Neutrophil (primary cell): Measurements from ENCODE around the gene MINDY1.

ENCODE experiments used
- H3K27ac ChIP-seq: fragments of 200-600 bp; sonication (generic); 2 replicates; pipeline ENCODE4 v1.5.1; 2016; ENCODE audit warnings: mild to moderate bottlenecking, moderate library complexity
- H3K27me3 ChIP-seq: fragments of 200-600 bp; sonication (generic); 2 replicates; pipeline ENCODE4 v1.6.0; 2016; ENCODE audit warnings: mild to moderate bottlenecking
- H3K36me3 ChIP-seq: fragments of 200-600 bp; sonication (generic); 2 replicates; pipeline ENCODE4 v1.5.1; 2017
- H3K4me1 ChIP-seq, 2 experiments: fragments of 200-600 bp in 1 of 2; sonication (generic) in 1 of 2; 1 replicate in 1 of 2; 2 replicates in 1 of 2; pipeline versions ENCODE4 v1.5.1 to v1.6.1; 2013 to 2016; ENCODE audit warnings: low read depth in 1 of 2, low read length in 1 of 2, mild to moderate bottlenecking in 1 of 2, moderate library complexity in 1 of 2; ENCODE audit not compliant: control insufficient read depth in 1 of 2, insufficient read depth in 1 of 2
- H3K4me3 ChIP-seq, 2 experiments: fragments of 200-600 bp in 1 of 2; sonication (generic) in 1 of 2; 1 replicate in 1 of 2; 2 replicates in 1 of 2; pipeline ENCODE4 v1.5.1; 2013 to 2016; ENCODE audit warnings: low read depth in 1 of 2, low read length in 1 of 2, mild to moderate bottlenecking in 1 of 2, moderate library complexity in 1 of 2
- H3K9me3 ChIP-seq: fragments of 200-600 bp; sonication (generic); 2 replicates; pipeline ENCODE4 v1.5.1; 2016
- TF ChIP-seq, protein P1 (sequence below): fragments of 200-600 bp; sonication (generic); IDR thresholded peaks from 2 replicates; pipeline ENCODE4 v1.5.1; 2016; ENCODE audit warnings: antibody characterized with exemption

Gene MINDY1

DNA sequence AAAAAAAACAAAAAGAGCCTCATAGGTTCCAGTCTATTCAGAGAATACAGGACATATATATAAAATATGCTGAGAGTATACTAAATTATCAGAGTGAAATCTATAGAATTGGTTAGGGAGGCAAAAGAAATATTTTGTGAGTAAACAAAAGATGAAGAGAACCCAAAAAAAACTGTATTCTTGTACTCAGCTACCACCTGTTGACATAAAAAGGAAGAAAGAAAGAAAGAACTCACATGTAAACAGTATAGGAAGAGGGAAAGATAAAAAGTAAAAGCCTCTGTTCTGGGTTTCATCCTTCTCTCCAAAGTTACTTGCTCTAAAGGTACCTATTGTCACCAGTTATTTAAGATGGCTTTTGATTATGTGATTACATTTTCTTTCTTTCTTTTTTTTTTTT, 19.8 kb upstream of the MINDY1 start:
- Histone ChIP-seq H3K9me3 (no peaks in the 10 kb centered on the region), H3K4me3 (no peak overlapping the region), H3K36me3 (peaks cover 49% of the 10 kb centered on the region), H3K4me1 (peaks cover 8 to 9% of the 10 kb centered on the region in 2 experiments), H3K27ac (peak overlapping the region; percentile 29), H3K27me3 (no peaks in the 10 kb centered on the region)
- TF ChIP-seq, protein P1, sequence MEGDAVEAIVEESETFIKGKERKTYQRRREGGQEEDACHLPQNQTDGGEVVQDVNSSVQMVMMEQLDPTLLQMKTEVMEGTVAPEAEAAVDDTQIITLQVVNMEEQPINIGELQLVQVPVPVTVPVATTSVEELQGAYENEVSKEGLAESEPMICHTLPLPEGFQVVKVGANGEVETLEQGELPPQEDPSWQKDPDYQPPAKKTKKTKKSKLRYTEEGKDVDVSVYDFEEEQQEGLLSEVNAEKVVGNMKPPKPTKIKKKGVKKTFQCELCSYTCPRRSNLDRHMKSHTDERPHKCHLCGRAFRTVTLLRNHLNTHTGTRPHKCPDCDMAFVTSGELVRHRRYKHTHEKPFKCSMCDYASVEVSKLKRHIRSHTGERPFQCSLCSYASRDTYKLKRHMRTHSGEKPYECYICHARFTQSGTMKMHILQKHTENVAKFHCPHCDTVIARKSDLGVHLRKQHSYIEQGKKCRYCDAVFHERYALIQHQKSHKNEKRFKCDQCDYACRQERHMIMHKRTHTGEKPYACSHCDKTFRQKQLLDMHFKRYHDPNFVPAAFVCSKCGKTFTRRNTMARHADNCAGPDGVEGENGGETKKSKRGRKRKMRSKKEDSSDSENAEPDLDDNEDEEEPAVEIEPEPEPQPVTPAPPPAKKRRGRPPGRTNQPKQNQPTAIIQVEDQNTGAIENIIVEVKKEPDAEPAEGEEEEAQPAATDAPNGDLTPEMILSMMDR, result no peak

DNA sequence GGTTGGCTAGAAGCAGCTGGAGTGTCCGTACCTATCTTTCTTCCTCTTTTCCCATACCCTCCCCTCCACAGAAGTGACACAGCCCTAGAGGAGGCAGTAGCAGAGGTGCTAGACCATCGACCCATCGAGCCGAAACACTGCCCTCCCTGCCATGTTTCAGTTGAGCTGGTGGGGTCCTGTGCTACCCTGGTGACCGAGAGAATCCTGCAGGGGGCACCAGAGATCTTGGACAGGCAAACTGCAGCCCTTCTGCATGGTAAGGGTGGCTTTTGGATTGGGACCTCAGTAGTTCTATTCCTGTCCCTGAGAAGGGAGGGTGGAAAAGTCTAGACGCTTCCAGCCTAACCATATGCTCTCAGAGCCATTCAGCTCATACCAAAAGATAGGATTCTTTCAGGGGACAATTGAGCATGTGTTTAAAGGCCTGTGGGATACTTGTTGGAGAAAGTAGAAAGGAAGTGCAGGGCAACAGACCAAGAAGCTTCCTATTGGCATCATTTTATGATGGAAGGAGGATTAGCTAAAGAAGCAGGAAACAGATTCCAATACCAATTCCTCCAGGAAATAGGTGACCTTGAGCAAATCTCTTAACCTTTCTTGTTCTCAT, 17.9 kb upstream of the MINDY1 start:
- TF ChIP-seq, protein P1, result peak; percentile 85
- H3K4me3 ChIP-seq, result no peak overlapping the region
- no peaks in the 10 kb centered on the region for H3K9me3 ChIP-seq
- H3K27me3 ChIP-seq, result no peaks in the 10 kb centered on the region
- peak overlapping the region; percentile 35 for H3K27ac ChIP-seq
- peaks cover 39% of the 10 kb centered on the region for H3K36me3 ChIP-seq
- peaks cover 8 to 9% of the 10 kb centered on the region in 2 experiments for H3K4me1 ChIP-seq

DNA sequence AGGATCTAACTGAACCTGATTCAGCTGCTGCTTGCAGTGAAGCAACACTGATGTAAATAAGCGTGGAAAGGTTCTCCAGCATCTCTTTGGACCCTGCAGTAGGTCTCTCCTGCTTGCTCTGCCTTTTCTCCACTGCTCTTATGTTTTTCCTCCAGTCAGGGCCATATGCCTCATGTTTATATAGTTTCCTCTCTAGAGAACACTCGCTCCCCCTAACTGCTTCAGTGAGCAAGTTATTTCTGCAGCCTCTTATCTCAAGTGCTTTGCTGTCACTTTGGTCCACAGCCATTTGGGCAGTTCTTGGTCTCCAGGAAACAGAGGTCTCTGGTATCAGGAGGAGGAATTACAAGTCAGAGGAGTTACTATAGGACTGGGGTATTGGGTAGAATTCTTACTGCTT, 6.8 kb upstream of the MINDY1 start:
- no peaks in the 10 kb centered on the region for H3K27me3 ChIP-seq
- peaks cover 17% of the 10 kb centered on the region for H3K36me3 ChIP-seq
- no peak overlapping the region for H3K4me3 ChIP-seq
- TF ChIP-seq, protein P1, result no peak
- no peak overlapping the region for H3K27ac ChIP-seq
- peaks cover 10 to 13% of the 10 kb centered on the region in 2 experiments for H3K4me1 ChIP-seq
- no peaks in the 10 kb centered on the region for H3K9me3 ChIP-seq

DNA sequence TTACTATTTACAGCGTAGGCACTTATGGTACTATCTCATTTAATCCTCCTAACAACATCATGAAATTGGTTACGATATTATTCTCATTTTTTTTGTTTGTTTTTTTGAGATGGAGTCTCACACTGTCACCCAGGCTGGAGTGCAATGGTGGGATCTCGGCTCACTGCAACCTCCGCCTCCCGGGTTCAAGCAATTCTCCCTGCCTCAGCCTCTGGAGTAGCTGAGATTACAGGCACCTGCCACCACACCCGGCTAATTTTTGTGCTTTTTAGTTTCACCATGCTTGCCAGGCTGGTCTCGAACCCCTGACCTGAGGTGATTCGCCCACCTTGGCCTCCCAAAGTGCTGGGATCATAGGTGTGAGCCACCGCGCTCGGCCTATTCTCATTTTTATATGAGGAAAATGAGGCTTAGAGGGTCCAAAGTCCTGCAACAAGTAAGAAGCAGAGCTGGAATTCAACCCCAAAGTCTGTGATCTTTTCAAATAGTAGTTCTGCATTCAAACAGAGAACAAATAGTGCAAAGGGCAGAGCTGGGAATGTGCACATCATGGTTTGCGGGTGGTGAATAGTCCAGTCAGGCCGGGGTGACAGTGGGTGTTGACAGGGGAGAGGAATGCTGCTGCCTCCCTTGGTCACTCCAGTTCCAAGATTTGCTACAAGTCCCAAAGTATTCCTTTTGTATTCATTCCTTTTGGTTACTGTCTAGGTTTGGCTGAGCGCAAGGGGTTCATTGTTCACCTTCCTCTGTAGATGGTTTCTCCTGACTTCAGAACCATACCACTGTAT, 6.2 kb upstream of the MINDY1 start:
- Histone ChIP-seq H3K9me3 (no peaks in the 10 kb centered on the region), H3K27ac (no peak overlapping the region), H3K4me1 (peaks cover 14 to 18% of the 10 kb centered on the region in 2 experiments), H3K36me3 (peaks cover 10% of the 10 kb centered on the region), H3K4me3 (no peak overlapping the region), H3K27me3 (no peaks in the 10 kb centered on the region)
- TF ChIP-seq, protein P1, result no peak

DNA sequence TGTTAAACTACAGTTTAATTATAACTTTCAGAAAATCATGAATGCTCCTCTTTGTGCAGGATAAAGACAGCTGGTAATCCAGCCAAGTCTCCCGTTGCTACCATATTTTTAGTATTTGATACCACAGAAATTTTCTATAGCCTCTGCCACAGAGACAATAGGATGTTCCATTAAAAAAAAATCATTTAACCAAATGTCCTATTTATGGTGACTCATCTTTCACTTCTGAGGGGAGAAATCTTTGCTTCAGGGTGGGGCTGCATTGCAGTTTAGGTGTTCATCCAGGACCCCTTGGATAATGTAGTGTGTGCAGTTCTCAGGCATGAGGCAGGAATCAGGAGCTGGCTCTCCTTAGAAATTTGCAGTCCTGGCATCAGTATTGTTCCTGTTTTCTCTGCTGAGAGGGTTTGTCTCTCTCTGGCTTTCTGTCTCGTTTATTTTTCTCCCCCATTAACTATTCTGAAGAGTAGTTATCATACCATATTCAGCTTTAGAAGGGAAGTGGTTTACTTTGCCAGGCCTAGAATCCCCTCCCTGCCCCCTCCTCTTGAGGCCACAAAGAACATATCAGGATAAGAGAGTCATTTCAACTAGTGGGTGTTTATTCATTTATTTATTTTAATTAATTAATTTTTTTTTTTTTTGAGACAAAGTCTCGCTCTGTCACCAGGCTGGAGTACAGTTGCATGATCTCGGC, 4.6 kb upstream of the MINDY1 start:
- no peak overlapping the region for H3K27ac ChIP-seq
- H3K27me3 ChIP-seq, result no peaks in the 10 kb centered on the region
- H3K4me1 ChIP-seq, result peaks cover 28 to 29% of the 10 kb centered on the region in 2 experiments
- TF ChIP-seq, protein P1, result no peak
- no peak overlapping the region for H3K4me3 ChIP-seq
- peaks cover 8% of the 10 kb centered on the region for H3K36me3 ChIP-seq
- no peaks in the 10 kb centered on the region for H3K9me3 ChIP-seq
